Upper lobe of right lung (tissue), 1 donor: ENCODE measurements around the gene ZPLD1. TPM values are rescaled to one million over a fixed set of nuclear protein-coding genes. Genes with fewer than 3 reads are reported as not detected.

Experiments used
- ATAC-seq: fragments of 200-7000 bp; cut with Tn5 transposase; one replicate; pipeline ENCODE4 v1.9.1; 2020; ENCODE audit warnings: mild to moderate bottlenecking, moderate library complexity
- DNase-seq: peaks from one replicate; pipeline ENCODE4 v3.0.0-alpha.2; 2020
- H3K27ac ChIP-seq: fragments of 200-600 bp; one replicate; pipeline ENCODE4 v1.8.0; 2022
- H3K27me3 ChIP-seq: fragments of 200-600 bp; one replicate; pipeline ENCODE4 v1.8.0; 2022; ENCODE audit warnings: mild to moderate bottlenecking
- H3K36me3 ChIP-seq: fragments of 200-600 bp; one replicate; pipeline ENCODE4 v1.8.0; 2022
- H3K4me1 ChIP-seq: fragments of 200-600 bp; one replicate; pipeline ENCODE4 v1.8.0; 2022
- H3K4me3 ChIP-seq: fragments of 200-600 bp; one replicate; pipeline ENCODE4 v1.8.0; 2022; ENCODE audit warnings: mild to moderate bottlenecking
- H3K9me3 ChIP-seq: fragments of 200-600 bp; one replicate; pipeline ENCODE4 v1.8.0; 2022
- CTCF ChIP-seq: fragments of 200-600 bp; IDR thresholded peaks from one replicate; pipeline ENCODE4 v1.8.0; 2022; ENCODE audit warnings: antibody characterized with exemption
- intact Hi-C: fragments of 100-400 bp; cut with DNase I; formaldehyde crosslinking; loops from one replicate; pipeline ENCODE4 v1.11.0; 2022
- total RNA-seq: library from RNA; stranded (reverse); fragmentation: NEBNext Ultra II Directional; extraction: Animal tissue kit (Norgen Biotek cat#: 25700); gene quantifications from one replicate; pipeline ENCODE4 v1.2.1, GENCODE V29; 2021
- donor health status: DM: no; HTN: yes; CAD: no; lungs with severe emphysema.

The ZPLD1 gene
- total RNA-seq, 1 donor from 2014 or later: not detected

GRCh38 chr3:102464261-102464660 is 29.4 kb downstream of the ZPLD1 start:
- ATAC-seq: no peak
- H3K9me3 ChIP-seq: no peaks in the 10 kb centered on the region
- intact Hi-C loops: no loop called here
- H3K4me3 ChIP-seq: no peak overlapping the region
- H3K27me3 ChIP-seq: no peaks in the 10 kb centered on the region
- no peak for DNase-seq
- no peaks in the 10 kb centered on the region for H3K36me3 ChIP-seq
- no peaks in the 10 kb centered on the region for H3K4me1 ChIP-seq
- H3K27ac ChIP-seq: no peak overlapping the region
- TF ChIP-seq CTCF: no peak

GRCh38 chr3:102466001-102466400 is 31.2 kb downstream of the ZPLD1 start:
- no peak for TF ChIP-seq CTCF
- no peak overlapping the region for H3K27ac ChIP-seq
- no peaks in the 10 kb centered on the region for H3K9me3 ChIP-seq
- no peak overlapping the region for H3K4me3 ChIP-seq
- intact Hi-C loops: no loop called here
- H3K36me3 ChIP-seq: no peaks in the 10 kb centered on the region
- H3K4me1 ChIP-seq: no peaks in the 10 kb centered on the region
- ATAC-seq: no peak
- no peak for DNase-seq
- H3K27me3 ChIP-seq: no peaks in the 10 kb centered on the region

- H3K27ac ChIP-seq: no peak overlapping the region
- no peaks in the 10 kb centered on the region for H3K27me3 ChIP-seq
- no peak for DNase-seq
- H3K4me1 ChIP-seq: no peaks in the 10 kb centered on the region
- ATAC-seq: no peak
- TF ChIP-seq CTCF: no peak
- intact Hi-C loops: no loop called here
- H3K9me3 ChIP-seq: no peaks in the 10 kb centered on the region
- H3K4me3 ChIP-seq: no peak overlapping the region
- H3K36me3 ChIP-seq: no peaks in the 10 kb centered on the region
Measured at GRCh38 chr3:102470066-102470465, 35.3 kb downstream of the ZPLD1 start.

GRCh38 chr3:102471001-102471400 is 36.2 kb downstream of the ZPLD1 start:
- H3K27me3 ChIP-seq: no peaks in the 10 kb centered on the region
- TF ChIP-seq CTCF: no peak
- DNase-seq (no peak), ATAC-seq (no peak)
- H3K4me3 ChIP-seq: no peak overlapping the region
- H3K36me3 ChIP-seq: no peaks in the 10 kb centered on the region
- no peak overlapping the region for H3K27ac ChIP-seq
- H3K9me3 ChIP-seq: no peaks in the 10 kb centered on the region
- intact Hi-C loops: no loop called here
- H3K4me1 ChIP-seq: no peaks in the 10 kb centered on the region

GRCh38 chr3:102471491-102471890 is 36.7 kb downstream of the ZPLD1 start:
- H3K36me3 ChIP-seq: no peaks in the 10 kb centered on the region
- intact Hi-C loops: no loop called here
- H3K9me3 ChIP-seq: no peaks in the 10 kb centered on the region
- TF ChIP-seq CTCF: no peak
- ATAC-seq: no peak
- no peaks in the 10 kb centered on the region for H3K27me3 ChIP-seq
- H3K4me1 ChIP-seq: no peaks in the 10 kb centered on the region
- no peak for DNase-seq
- no peak overlapping the region for H3K27ac ChIP-seq
- H3K4me3 ChIP-seq: no peak overlapping the region

GRCh38 chr3:102473648-102474047 is 38.8 kb downstream of the ZPLD1 start:
- Histone ChIP-seq H3K4me1 (no peaks in the 10 kb centered on the region), H3K4me3 (no peak overlapping the region), H3K27ac (no peak overlapping the region), H3K36me3 (no peaks in the 10 kb centered on the region), H3K9me3 (no peaks in the 10 kb centered on the region), H3K27me3 (no peaks in the 10 kb centered on the region)
- ATAC-seq (no peak), DNase-seq (no peak)
- TF ChIP-seq CTCF: no peak
- intact Hi-C loops: no loop called here
